Measurements from ENCODE around the gene CARMIL1.

CARMIL1 gene

DNA sequence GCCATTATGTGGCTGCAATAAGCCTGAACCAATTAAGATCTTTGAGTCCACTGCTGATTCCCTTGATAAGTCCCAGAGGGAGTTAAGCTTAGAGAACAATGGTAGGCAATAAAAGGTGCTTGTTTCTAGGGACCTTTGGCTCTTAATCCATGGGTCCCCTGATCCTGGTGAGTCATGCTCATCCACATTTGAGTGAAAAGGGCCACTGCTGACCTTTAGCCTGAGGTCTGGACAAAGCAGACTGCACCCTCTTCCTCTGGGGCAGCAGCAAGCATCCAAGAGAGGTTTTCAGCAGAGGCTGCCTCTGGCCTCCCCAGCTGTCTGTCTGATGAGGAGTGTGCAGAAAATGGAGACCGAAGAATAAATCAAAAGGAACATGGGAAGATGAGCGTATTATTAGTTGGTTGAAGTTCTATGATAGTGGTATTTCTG is 356.7 kb downstream of the CARMIL1 start:
- no peak for DNase-seq

GRCh38 chr6:25637211-25637610 is 358.0 kb downstream of the CARMIL1 start:
- DNase-seq, result no peak

DNA sequence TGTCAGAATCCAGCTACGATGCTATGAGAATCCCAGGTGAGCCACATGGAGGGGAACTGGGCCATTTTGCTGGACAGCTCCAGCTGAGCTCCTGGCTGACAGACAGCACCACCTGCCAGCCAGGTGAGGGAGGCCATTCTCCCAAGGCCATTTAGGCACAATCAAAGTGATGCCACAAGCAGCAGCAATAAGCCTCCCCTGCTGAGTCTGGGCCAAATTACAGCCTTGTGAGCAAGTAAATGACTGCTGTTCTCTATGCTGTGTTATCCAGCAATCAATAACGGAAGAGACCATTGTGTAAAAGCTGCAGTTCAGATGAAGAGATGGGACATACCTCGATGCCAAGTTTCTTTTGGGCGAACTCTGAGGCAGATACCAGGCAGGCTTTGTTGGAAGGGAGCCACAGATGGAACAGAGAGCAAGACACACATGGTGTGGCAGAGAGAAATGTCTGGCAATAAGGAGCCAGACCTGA is 358.8 kb downstream of the CARMIL1 start:
- no peak for DNase-seq

DNA sequence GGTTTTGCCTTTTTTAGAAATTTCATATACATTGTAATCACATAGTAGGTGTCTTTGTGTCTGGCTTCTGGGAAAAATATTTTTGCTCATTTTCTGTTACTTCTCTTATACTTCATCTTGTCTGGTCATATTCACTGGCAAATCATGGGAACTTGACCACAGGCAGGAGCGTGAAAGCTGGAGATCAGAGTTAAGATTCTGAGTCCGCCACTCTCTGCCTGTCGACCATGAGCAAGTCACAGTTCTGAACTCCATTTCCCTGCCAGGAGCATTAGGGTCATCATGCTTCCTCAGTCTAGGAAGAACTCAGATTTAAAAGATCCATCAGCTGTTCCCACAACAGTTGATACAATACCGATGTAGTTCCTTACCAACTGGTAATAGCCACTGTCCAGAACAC is 360.5 kb downstream of the CARMIL1 start:
- no peak for DNase-seq

DNA sequence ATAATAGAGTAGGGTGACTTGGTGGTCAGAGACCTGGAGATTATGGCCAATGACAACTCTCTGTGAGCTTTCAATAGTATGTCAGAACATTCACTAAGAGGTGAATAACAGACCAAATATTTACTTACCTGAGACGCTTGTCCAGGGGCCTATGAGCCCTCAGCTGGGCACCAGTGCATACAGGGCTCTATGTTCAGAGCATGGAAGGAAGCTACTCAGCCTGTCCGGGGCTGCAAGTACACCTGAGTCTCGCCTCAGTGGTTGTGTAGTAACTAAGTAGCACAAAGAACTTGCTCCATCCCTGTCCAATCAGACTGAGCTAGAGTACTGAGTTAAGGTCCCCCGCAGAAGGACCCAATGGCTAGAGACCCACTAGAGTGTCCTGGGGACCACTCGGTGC is 361.3 kb downstream of the CARMIL1 start:
- DNase-seq, result no peak

DNA sequence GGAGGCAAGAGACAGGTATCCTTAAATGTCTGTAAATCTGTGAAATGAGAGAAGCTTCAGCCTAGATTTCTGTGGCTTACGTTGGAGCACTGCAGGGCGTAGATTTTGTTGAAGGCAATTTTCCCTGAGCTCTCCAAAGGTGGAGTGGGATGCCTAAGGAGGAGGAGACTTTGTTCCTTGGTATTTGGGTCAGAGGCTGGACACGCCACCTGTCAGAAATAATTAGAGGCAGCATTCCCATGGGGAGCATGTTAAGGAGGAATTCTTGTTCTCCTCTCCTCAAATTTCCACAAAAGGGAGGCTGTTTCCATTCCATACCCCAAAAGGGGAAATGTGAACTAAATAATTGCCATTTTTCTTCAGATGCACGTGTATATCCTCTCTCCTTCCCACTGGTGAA is 361.7 kb downstream of the CARMIL1 start:
- no peak for DNase-seq

- DNase-seq, result no peak
These were observed 362.2 kb downstream of the CARMIL1 start for GRCh38 chr6:25641377-25641776.

DNA sequence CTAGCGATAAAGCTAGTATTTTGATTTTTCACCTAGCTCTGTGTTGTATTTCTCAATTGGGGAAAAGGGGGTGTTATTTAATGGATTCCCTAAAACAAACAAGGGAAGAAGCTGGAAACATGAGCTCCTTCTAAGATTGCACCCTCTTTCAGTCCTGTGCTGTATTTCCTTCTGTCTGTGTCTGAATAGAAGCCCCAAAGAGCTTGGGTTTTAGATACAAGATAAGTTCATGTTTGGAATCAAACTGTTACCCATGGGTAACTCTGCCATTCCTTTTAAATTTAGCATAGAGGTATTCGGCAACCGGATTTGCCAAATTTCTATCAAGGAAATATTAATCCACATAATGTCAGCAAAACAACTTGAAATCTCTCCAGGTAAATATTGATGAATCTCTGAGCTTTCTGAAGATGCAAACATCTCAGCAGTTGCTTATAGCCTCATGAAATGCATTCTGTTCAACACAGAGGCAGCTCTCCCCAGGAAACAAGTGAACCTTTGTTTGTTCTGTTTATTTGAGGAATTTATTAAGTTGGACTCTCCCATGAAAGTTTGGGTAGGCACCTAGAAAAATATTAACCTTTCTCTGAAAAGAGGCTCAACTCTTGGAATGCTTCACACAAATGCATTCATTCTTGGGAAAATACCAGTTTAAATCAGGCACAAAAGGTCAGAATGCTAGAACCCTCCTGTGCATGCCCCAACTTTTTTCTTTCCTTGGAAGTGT is 362.9 kb downstream of the CARMIL1 start:
- DNase-seq, result no peak

DNA sequence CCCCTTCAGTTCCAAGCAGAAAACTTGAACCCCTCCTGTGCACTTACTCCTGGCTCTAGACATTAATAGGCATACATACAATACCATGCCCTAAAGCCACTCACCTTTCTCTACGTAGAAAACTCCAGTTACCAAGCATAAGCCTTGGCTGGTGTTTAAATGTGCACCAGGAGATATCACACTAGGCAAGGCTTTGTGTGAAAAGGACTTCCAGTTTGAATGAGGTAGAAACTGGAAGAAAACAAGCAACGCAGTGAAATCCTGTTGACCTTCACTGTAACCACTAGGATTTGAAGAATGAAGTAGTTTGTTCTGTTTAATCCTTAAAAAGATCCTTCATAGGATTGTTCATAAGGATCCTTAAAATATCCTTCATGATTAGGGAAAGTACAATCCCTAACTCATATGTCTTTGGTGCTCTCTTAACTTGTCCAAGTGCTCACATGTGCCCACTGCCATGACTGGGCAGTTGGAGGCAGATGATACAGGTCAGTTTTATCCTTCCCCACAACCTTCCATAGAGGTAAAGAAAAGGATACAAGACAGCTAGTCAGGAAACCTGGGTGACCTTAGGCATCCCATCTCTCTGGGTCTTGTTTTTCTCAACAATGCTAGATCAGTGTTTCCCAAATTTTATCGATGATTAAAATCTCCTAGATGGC is 363.6 kb downstream of the CARMIL1 start:
- DNase-seq, result no peak

- no peak for DNase-seq
These were observed 366.7 kb downstream of the CARMIL1 start for GRCh38 chr6:25645916-25646315.

- DNase-seq, result no peak
These were observed 370.4 kb downstream of the CARMIL1 start for GRCh38 chr6:25649611-25650010.

DNA sequence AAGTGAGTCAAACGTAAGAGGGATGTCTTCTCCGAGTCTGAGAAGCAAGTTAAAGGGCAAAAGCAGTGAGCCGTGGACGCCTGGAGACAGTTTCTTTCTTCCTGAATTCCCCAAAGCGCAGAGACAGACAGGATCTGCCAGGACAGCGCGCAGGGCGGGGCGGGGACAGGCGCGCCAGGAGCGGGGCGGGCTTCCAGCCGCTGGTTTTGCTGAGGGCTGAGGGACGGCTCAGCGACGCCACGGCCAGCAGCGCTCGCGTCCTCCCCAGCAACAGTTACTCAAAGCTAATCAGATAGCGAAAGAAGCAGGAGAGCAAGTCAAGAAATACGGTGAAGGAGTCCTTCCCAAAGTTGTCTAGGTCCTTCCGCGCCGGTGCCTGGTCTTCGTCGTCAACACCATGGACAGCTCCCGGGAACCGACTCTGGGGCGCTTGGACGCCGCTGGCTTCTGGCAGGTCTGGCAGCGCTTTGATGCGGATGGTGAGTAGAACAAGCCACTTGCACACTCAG is 372.9 kb downstream of the CARMIL1 start, which contains the start of gene SCGN:
SCGN (plus strand) TSS at position 209 of the 509 bp plus-strand sequence; CDS start at position 398, 189 bp downstream.
- DNase-seq, result peak; percentile 3

DNA sequence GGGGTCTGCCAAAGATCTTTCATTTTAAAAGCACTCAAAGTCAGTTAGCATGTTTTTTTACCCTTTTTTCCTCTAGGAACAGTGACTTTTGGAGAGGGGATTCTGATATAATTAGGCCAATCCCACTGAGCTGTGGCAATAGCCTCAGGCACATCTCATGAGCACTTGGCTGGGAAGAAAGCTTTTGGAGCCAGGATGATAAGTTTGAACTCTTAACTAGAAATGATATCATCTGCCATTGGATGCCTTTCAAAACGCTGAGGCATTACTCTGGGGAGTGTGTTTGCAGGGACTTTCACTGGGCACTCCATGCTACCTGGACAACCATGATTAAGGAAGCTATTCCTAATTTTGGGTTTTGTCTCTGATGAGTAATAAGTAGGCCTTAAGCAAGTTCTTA is 376.5 kb downstream of the CARMIL1 start:
- DNase-seq, result no peak

GRCh38 chr6:25659633-25660368 is 380.6 kb downstream of the CARMIL1 start:
- DNase-seq, result no peak

DNA sequence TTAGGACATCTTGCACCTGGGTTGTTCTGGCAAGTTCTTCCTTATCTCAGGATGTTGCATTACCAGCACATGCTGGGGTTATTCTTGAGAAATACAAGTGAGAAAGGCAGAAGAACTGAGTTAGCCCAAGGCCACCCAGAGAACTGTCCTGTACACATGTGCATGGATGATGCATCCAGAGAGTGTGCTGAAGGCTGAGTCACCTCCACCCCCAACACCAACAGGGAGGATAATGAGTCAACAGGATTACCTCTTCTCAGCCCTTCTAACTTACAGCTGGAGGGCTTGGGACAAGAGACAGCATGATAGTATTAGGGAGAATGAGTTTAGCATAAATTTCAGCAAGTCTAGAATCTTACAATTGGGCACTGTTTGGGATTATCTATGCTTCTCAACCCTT is 381.3 kb downstream of the CARMIL1 start:
- no peak for DNase-seq

GRCh38 chr6:25661129-25661779 is 382.1 kb downstream of the CARMIL1 start:
- DNase-seq, result no peak

DNA sequence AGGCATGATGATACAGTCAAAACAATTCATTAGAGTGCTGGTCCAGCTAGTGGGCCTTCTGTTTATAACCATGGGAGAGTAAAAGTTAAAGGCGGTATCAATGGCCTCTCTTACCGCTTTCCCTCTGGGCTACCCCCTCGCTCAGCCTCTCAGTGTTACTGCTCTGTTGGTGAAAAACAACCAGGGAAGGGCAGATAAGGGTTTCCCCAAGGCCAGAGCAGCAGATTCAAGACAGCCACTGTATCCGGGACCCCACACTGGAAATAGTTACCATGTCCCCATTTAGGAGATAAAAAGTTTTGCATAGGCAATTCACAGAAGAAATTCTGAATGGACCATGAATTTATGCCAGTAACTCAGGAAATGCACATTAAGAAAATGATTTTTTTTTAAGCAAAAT is 386.3 kb downstream of the CARMIL1 start:
- DNase-seq, result no peak

- no peak for DNase-seq
These were observed 390.2 kb downstream of the CARMIL1 start for GRCh38 chr6:25669413-25669812.
